Measurements from ENCODE around the gene XPO6. TPM values are rescaled to one million over a fixed set of nuclear protein-coding genes. Genes with fewer than 3 reads are reported as not detected.

Gene XPO6
- total RNA-seq, 1 experiment from 2014 or later, result 112 TPM

DNA sequence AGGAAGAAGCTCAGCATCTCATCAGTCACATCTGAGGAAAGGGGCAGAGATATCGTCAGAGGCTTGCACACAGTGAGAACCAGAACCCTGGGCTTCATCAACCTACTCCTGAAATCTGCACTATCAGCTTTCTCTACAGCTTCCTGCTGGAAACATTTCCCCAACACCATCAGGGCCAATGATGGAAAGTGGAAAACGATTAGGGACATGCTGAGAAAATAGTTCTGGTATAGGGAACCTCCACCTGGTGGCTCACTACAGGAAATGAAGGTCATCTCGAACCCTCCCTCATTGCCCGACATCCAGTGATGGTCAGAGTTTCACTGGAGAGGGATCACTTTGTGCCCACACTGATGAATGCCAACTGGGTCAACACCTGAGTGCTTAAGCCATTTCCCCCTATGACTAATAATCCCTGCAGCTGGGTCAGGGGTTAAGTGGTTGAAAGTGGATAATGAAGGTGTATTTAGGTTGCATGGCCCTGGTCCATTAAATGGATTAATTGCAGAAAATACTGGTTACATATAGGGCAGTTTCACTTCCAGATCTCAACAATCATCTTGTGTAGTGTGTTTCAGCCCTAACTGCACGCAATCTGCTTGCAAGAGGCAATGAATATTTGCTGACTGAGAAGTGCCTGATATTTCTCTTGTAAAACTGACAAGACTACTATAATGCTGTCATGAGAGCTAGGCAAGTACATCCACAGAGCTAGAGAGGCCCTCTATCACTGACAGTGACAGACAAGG lies 105.1 kb downstream of the XPO6 start:
- Histone ChIP-seq H3K4me3 (ENCODE audit: low read depth, low read length) (no peak overlapping the region), H3K4me1 (no peaks in the 10 kb centered on the region), H3K36me3 (ENCODE audit: control insufficient read depth, insufficient read depth, low read length) (peaks cover 3% of the 10 kb centered on the region), H3K27me3 (replicated peaks; ENCODE audit: control insufficient read depth, insufficient read depth, low read length) (no peaks in the 10 kb centered on the region), H3K9me3 (no peaks in the 10 kb centered on the region)
- intact Hi-C loops (cut with micrococcal nuclease; ENCODE audit: unreplicated experiment), result no loop called here
- Mint-ChIP-seq H3K27me3 (ENCODE audit: insufficient read depth, unreplicated experiment) (no peaks in the 10 kb centered on the region), H3K36me3 (ENCODE audit: insufficient read depth, unreplicated experiment) (peaks cover 49% of the 10 kb centered on the region), H3K9me3 (ENCODE audit: unreplicated experiment) (no peaks in the 10 kb centered on the region), H3K4me1 (ENCODE audit: low read depth, unreplicated experiment) (no peaks in the 10 kb centered on the region), H3K27ac (ENCODE audit: unreplicated experiment) (no peak overlapping the region), H3K4me3 (ENCODE audit: unreplicated experiment) (no peak overlapping the region)
- no TSS peak for BruUV-seq (replicated peaks)
- ChIA-PET POLR2A (no interaction called here), CTCF (no interaction called here)
- DNase-seq, result no peak
- TF ChIP-seq CTCF (IDR thresholded peaks at IDR 0.05; ENCODE audit: insufficient read depth in 1 of 2, low read depth in 1 of 2, low read length in 1 of 2, severe bottlenecking in 1 of 2, unreplicated experiment in 1 of 2), result no peak

DNA sequence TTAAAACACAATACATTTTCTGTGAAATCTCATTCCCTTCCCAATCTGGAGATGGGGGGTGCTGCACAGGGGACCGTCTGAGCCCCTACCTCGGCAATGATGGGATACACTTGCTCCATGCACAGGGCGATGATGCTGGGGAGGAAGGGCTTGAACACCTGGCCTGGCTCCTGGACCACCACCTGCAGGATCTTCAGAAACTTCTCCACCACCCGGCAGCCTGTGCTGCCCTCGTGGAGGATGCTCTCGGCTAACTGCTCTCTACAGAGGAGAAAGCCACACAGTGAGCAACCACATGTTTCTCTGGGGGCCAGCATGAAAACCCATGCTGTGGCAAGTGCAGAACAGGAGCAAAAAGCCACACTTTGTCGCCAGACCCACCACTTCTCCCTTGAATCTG lies 105.8 kb downstream of the XPO6 start:
- no TSS peak for BruUV-seq (replicated peaks)
- intact Hi-C loops (cut with micrococcal nuclease; ENCODE audit: unreplicated experiment), result no loop called here
- CTCF ChIA-PET, result no interaction called here
- Mint-ChIP-seq H3K27me3 (ENCODE audit: insufficient read depth, unreplicated experiment) (no peaks in the 10 kb centered on the region), H3K36me3 (ENCODE audit: insufficient read depth, unreplicated experiment) (peaks cover 45% of the 10 kb centered on the region), H3K4me3 (ENCODE audit: unreplicated experiment) (no peak overlapping the region), H3K4me1 (ENCODE audit: low read depth, unreplicated experiment) (no peaks in the 10 kb centered on the region), H3K9me3 (ENCODE audit: unreplicated experiment) (no peaks in the 10 kb centered on the region), H3K27ac (ENCODE audit: unreplicated experiment) (no peak overlapping the region)
- Histone ChIP-seq H3K4me3 (ENCODE audit: low read depth, low read length) (no peak overlapping the region), H3K4me1 (no peaks in the 10 kb centered on the region), H3K36me3 (ENCODE audit: control insufficient read depth, insufficient read depth, low read length) (peaks cover 3% of the 10 kb centered on the region), H3K9me3 (no peaks in the 10 kb centered on the region), H3K27me3 (replicated peaks; ENCODE audit: control insufficient read depth, insufficient read depth, low read length) (no peaks in the 10 kb centered on the region)
- TF ChIP-seq CTCF (IDR thresholded peaks at IDR 0.05; ENCODE audit: insufficient read depth in 1 of 2, low read depth in 1 of 2, low read length in 1 of 2, severe bottlenecking in 1 of 2, unreplicated experiment in 1 of 2), result no peak
- no peak for DNase-seq
- POLR2A ChIA-PET, result no interaction called here

DNA sequence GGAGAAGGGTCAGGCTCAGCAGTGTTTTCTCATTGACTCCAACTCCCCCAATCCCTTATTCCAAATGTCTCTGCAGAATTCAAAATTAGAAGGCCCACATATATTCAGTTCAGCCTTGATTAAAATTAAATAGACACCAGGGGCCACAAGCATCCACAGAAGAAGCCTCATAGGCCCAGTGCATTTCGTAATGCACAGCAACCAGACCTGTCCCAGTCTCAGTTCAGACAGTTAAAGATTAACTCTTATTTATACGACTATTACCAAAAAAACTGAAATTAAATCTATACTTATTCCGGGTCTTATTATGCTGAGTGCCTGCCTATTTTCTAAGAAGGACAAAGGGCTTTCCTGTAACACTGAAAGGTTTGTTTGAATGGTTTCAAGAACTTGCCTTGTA lies 106.5 kb downstream of the XPO6 start:
- Mint-ChIP-seq H3K4me1 (ENCODE audit: low read depth, unreplicated experiment) (no peaks in the 10 kb centered on the region), H3K27me3 (ENCODE audit: insufficient read depth, unreplicated experiment) (no peaks in the 10 kb centered on the region), H3K27ac (ENCODE audit: unreplicated experiment) (no peak overlapping the region), H3K9me3 (ENCODE audit: unreplicated experiment) (no peaks in the 10 kb centered on the region), H3K4me3 (ENCODE audit: unreplicated experiment) (no peak overlapping the region), H3K36me3 (ENCODE audit: insufficient read depth, unreplicated experiment) (peaks cover 46% of the 10 kb centered on the region)
- intact Hi-C loops (cut with micrococcal nuclease; ENCODE audit: unreplicated experiment), result no loop called here
- Histone ChIP-seq H3K4me1 (no peaks in the 10 kb centered on the region), H3K9me3 (no peaks in the 10 kb centered on the region), H3K27me3 (replicated peaks; ENCODE audit: control insufficient read depth, insufficient read depth, low read length) (no peaks in the 10 kb centered on the region), H3K36me3 (ENCODE audit: control insufficient read depth, insufficient read depth, low read length) (peaks cover 3% of the 10 kb centered on the region), H3K4me3 (ENCODE audit: low read depth, low read length) (no peak overlapping the region)
- CTCF ChIA-PET, result no interaction called here
- no TSS peak for BruUV-seq (replicated peaks)
- TF ChIP-seq CTCF (IDR thresholded peaks at IDR 0.05; ENCODE audit: insufficient read depth in 1 of 2, low read depth in 1 of 2, low read length in 1 of 2, severe bottlenecking in 1 of 2, unreplicated experiment in 1 of 2), result no peak
- no peak for DNase-seq
- POLR2A ChIA-PET, result no interaction called here

All from Caco-2 (cell line).